NOMO-1 (cell line): ENCODE data around the gene IQCE.
A peak's percentile ranks its signal among the peaks of the same experiment; 100 is the strongest.

Source experiments
- DNase-seq, 2 experiments: peaks; one replicate each; lab custom pipeline; 2025; ENCODE audit not compliant: unreplicated experiment in 2 of 2; lab: John Stamatoyannopoulos, UW

The IQCE gene

GRCh38 chr7:2629746-2630681 is 71.2 kb downstream of the IQCE start:
- DNase-seq = no peak

GRCh38 chr7:2631946-2632732 is 73.4 kb downstream of the IQCE start, which contains the start of gene TTYH3:
Gene TTYH3 (plus strand): TSS chr7:2631986. CDS start chr7:2632156, 170 bp downstream.
- DNase-seq = peak in 1 of 2 experiments; percentile 27

GRCh38 chr7:2632733-2633537 is 74.2 kb downstream of the IQCE start:
- DNase-seq = peak; percentile 70 to 73

- peak; percentile 67 to 77 for DNase-seq
These were observed 74.9 kb downstream of the IQCE start for GRCh38 chr7:2633538-2634266.

- no peak for DNase-seq
These were observed 75.7 kb downstream of the IQCE start for GRCh38 chr7:2634267-2635145.

GRCh38 chr7:2635148-2635668 is 76.4 kb downstream of the IQCE start:
- no peak for DNase-seq

- no peak for DNase-seq
These were observed 77.3 kb downstream of the IQCE start for GRCh38 chr7:2635810-2636701.

GRCh38 chr7:2637066-2637471 is 78.3 kb downstream of the IQCE start:
- no peak for DNase-seq

GRCh38 chr7:2637505-2638223 is 78.9 kb downstream of the IQCE start:
- peak; percentile 76 to 94 for DNase-seq

GRCh38 chr7:2638224-2638991 is 79.6 kb downstream of the IQCE start:
- DNase-seq = no peak

- no peak for DNase-seq
These were observed 80.5 kb downstream of the IQCE start for GRCh38 chr7:2639181-2639681.

- DNase-seq = no peak
These were observed 81.1 kb downstream of the IQCE start for GRCh38 chr7:2639695-2640481.

- no peak for DNase-seq
These were observed 81.7 kb downstream of the IQCE start for GRCh38 chr7:2640482-2640830.

- no peak for DNase-seq
These were observed 82.1 kb downstream of the IQCE start for GRCh38 chr7:2640846-2641316.
